ENCODE measurements around the gene PABPN1L. TPM values are rescaled to one million over a fixed set of nuclear protein-coding genes. Genes with fewer than 3 reads are reported as not detected.

PABPN1L gene
- total RNA-seq, 2 donors from 2014 or later = not detected

GRCh38 chr16:88843256-88843655, 23.2 kb downstream of the PABPN1L start:
- no peak for ATAC-seq (replicated peaks)
- Mint-ChIP-seq H3K27ac (no peak overlapping the region), H3K36me3 (ENCODE audit: low read depth) (peaks cover 10% of the 10 kb centered on the region), H3K9me3 (no peaks in the 10 kb centered on the region), H3K4me3 (no peak overlapping the region), H3K4me1 (no peaks in the 10 kb centered on the region), H3K27me3 (no peaks in the 10 kb centered on the region)

- Mint-ChIP-seq H3K4me3 (no peak overlapping the region), H3K27ac (no peak overlapping the region), H3K4me1 (no peaks in the 10 kb centered on the region), H3K27me3 (no peaks in the 10 kb centered on the region), H3K9me3 (no peaks in the 10 kb centered on the region), H3K36me3 (ENCODE audit: low read depth) (peaks cover 10% of the 10 kb centered on the region)
- no peak for ATAC-seq (replicated peaks)
These were observed 23.7 kb downstream of the PABPN1L start for GRCh38 chr16:88842806-88843205.

- Mint-ChIP-seq H3K4me1 (no peaks in the 10 kb centered on the region), H3K9me3 (no peaks in the 10 kb centered on the region), H3K4me3 (no peak overlapping the region), H3K36me3 (ENCODE audit: low read depth) (peaks cover 10% of the 10 kb centered on the region), H3K27me3 (no peaks in the 10 kb centered on the region), H3K27ac (no peak overlapping the region)
- ATAC-seq (replicated peaks) = no peak
These were observed 24.1 kb downstream of the PABPN1L start for GRCh38 chr16:88842308-88842756.

GRCh38 chr16:88841521-88842307, 24.7 kb downstream of the PABPN1L start:
- H3K4me3 Mint-ChIP-seq = no peak overlapping the region
- H3K36me3 Mint-ChIP-seq (ENCODE audit: low read depth) = peaks cover 10% of the 10 kb centered on the region
- H3K27me3 Mint-ChIP-seq = no peaks in the 10 kb centered on the region
- H3K9me3 Mint-ChIP-seq = no peaks in the 10 kb centered on the region
- no peak for ATAC-seq (replicated peaks)
- H3K27ac Mint-ChIP-seq = no peak overlapping the region
- H3K4me1 Mint-ChIP-seq = no peaks in the 10 kb centered on the region

GRCh38 chr16:88840600-88841215, 25.8 kb downstream of the PABPN1L start:
- Mint-ChIP-seq H3K4me1 (no peaks in the 10 kb centered on the region), H3K9me3 (no peaks in the 10 kb centered on the region), H3K36me3 (ENCODE audit: low read depth) (peaks cover 10% of the 10 kb centered on the region), H3K27me3 (no peaks in the 10 kb centered on the region), H3K4me3 (no peak overlapping the region), H3K27ac (no peak overlapping the region)
- no peak for ATAC-seq (replicated peaks)

- no peak for ATAC-seq (replicated peaks)
- no peak overlapping the region for H3K27ac Mint-ChIP-seq
- H3K9me3 Mint-ChIP-seq = no peaks in the 10 kb centered on the region
- H3K4me1 Mint-ChIP-seq = no peaks in the 10 kb centered on the region
- peaks cover 10% of the 10 kb centered on the region for H3K36me3 Mint-ChIP-seq (ENCODE audit: low read depth)
- no peak overlapping the region for H3K4me3 Mint-ChIP-seq
- no peaks in the 10 kb centered on the region for H3K27me3 Mint-ChIP-seq
These were observed 26.5 kb downstream of the PABPN1L start for GRCh38 chr16:88839745-88840599.

- H3K36me3 Mint-ChIP-seq (ENCODE audit: low read depth) = peaks cover 10% of the 10 kb centered on the region
- no peak overlapping the region for H3K4me3 Mint-ChIP-seq
- ATAC-seq (replicated peaks) = no peak
- no peaks in the 10 kb centered on the region for H3K27me3 Mint-ChIP-seq
- H3K9me3 Mint-ChIP-seq = no peaks in the 10 kb centered on the region
- H3K4me1 Mint-ChIP-seq = no peaks in the 10 kb centered on the region
- no peak overlapping the region for H3K27ac Mint-ChIP-seq
These were observed 27.4 kb downstream of the PABPN1L start for GRCh38 chr16:88839026-88839529.

- no peak overlapping the region for H3K27ac Mint-ChIP-seq
- peaks cover 10% of the 10 kb centered on the region for H3K36me3 Mint-ChIP-seq (ENCODE audit: low read depth)
- no peak overlapping the region for H3K4me3 Mint-ChIP-seq
- no peaks in the 10 kb centered on the region for H3K27me3 Mint-ChIP-seq
- no peak for ATAC-seq (replicated peaks)
- H3K9me3 Mint-ChIP-seq = no peaks in the 10 kb centered on the region
- no peaks in the 10 kb centered on the region for H3K4me1 Mint-ChIP-seq
These were observed 27.9 kb downstream of the PABPN1L start for GRCh38 chr16:88838566-88838965.

- no peak overlapping the region for H3K27ac Mint-ChIP-seq
- no peaks in the 10 kb centered on the region for H3K4me1 Mint-ChIP-seq
- H3K36me3 Mint-ChIP-seq (ENCODE audit: low read depth) = peaks cover 10% of the 10 kb centered on the region
- H3K27me3 Mint-ChIP-seq = no peaks in the 10 kb centered on the region
- no peak overlapping the region for H3K4me3 Mint-ChIP-seq
- ATAC-seq (replicated peaks) = no peak
- H3K9me3 Mint-ChIP-seq = no peaks in the 10 kb centered on the region
These were observed 28.7 kb downstream of the PABPN1L start for GRCh38 chr16:88837806-88838205.

- ATAC-seq (replicated peaks) = no peak
- H3K27me3 Mint-ChIP-seq = no peaks in the 10 kb centered on the region
- H3K4me1 Mint-ChIP-seq = no peaks in the 10 kb centered on the region
- no peak overlapping the region for H3K4me3 Mint-ChIP-seq
- H3K27ac Mint-ChIP-seq = no peak overlapping the region
- H3K9me3 Mint-ChIP-seq = no peaks in the 10 kb centered on the region
- peaks cover 10% of the 10 kb centered on the region for H3K36me3 Mint-ChIP-seq (ENCODE audit: low read depth)
These were observed 29.7 kb downstream of the PABPN1L start for GRCh38 chr16:88836791-88837190.

- Mint-ChIP-seq H3K27ac (no peak overlapping the region), H3K9me3 (no peaks in the 10 kb centered on the region), H3K27me3 (no peaks in the 10 kb centered on the region), H3K4me1 (no peaks in the 10 kb centered on the region), H3K36me3 (ENCODE audit: low read depth) (peaks cover 10% of the 10 kb centered on the region), H3K4me3 (no peak overlapping the region)
- no peak for ATAC-seq (replicated peaks)
These were observed 30.6 kb downstream of the PABPN1L start for GRCh38 chr16:88835818-88836217.

- no peak overlapping the region for H3K4me3 Mint-ChIP-seq
- no peaks in the 10 kb centered on the region for H3K4me1 Mint-ChIP-seq
- peaks cover 7% of the 10 kb centered on the region for H3K36me3 Mint-ChIP-seq (ENCODE audit: low read depth)
- H3K27me3 Mint-ChIP-seq = no peaks in the 10 kb centered on the region
- ATAC-seq (replicated peaks) = no peak
- H3K27ac Mint-ChIP-seq = no peak overlapping the region
- no peaks in the 10 kb centered on the region for H3K9me3 Mint-ChIP-seq
These were observed 31.1 kb downstream of the PABPN1L start for GRCh38 chr16:88835383-88835782.

- Mint-ChIP-seq H3K27me3 (no peaks in the 10 kb centered on the region), H3K4me1 (no peaks in the 10 kb centered on the region)
These were observed 31.8 kb downstream of the PABPN1L start for GRCh38 chr16:88834670-88835069.

GRCh38 chr16:88833086-88833485, 33.4 kb downstream of the PABPN1L start:
- no peaks in the 10 kb centered on the region for H3K27me3 Mint-ChIP-seq
- no peaks in the 10 kb centered on the region for H3K9me3 Mint-ChIP-seq
- H3K27ac Mint-ChIP-seq = peak overlapping the region; percentile 17
- H3K36me3 Mint-ChIP-seq (ENCODE audit: low read depth) = no peaks in the 10 kb centered on the region
- ATAC-seq (replicated peaks) = no peak
- H3K4me1 Mint-ChIP-seq = no peaks in the 10 kb centered on the region
- no peak overlapping the region for H3K4me3 Mint-ChIP-seq

More at GRCh38 chr16:88834670-88835069, 31.8 kb downstream of the PABPN1L start:
- Mint-ChIP-seq H3K9me3 (no peaks in the 10 kb centered on the region), H3K36me3 (ENCODE audit: low read depth) (no peaks in the 10 kb centered on the region), H3K27ac (no peak overlapping the region), H3K4me3 (no peak overlapping the region)
- no peak for ATAC-seq (replicated peaks)

Data from activated T-helper 17 cell treated with anti-CD3 and anti-CD28 coated beads, Interleukin-2, amount 50 U/mL, for 72 hours (primary cell).